ENCODE results near the gene FOXP1. TPM values are rescaled to one million over a fixed set of nuclear protein-coding genes. Genes with fewer than 3 reads are reported as not detected.

The FOXP1 gene
- total and polyA plus RNA-seq, 2 of the 13 experiments (the other 11 are each of a cell fraction or from before 2014, with no cell fraction given): 40.4 to 59.0 TPM

DNA sequence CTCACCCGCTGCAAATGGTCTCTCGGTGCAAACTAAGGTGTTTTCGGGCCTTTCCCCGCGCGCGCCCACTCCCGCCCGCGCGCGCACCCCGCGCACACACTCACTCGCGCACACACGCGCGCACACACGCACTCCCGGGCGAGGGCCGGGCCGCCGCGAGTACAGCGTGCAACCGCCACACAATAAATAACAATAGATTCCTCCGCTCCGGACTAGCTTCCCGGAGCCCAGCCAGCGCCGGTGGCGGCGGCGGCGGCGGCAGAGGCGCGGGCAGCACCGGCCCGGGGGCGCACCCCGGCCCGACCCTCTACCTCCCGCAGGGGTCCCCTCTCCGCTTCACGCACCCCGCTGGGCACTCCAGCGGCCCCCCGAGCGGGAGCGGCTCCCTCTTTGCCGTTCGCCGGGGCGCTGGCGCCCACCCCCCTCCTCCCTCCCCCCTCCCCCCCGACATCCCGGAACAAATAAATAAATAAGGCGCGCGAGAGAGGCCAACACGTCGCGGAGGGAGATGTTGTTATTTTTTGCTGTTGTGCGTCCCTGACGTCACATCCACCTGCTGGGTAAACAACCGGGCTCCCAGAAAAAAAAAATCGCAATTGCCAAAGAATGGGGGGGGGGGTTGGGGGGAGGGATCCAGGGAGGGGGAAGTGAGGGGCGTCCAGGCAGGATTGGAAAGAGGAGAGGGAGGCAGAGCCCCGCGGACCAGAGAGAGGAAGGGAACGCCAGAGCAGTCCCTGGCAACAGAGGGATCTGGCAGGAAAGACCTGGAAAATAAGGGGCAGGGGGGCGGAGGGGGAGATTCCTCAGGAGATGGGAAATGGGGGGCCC is at the start of gene FOXP1 (continued):
- TF ChIP-seq FOXA1 (IDR thresholded peaks at IDR 0.05) (no peak), FOXA1 (CRISPR knock-in tag; IDR thresholded peaks at IDR 0.05) (peak; percentile 69), GLI4 (CRISPR knock-in tag; IDR thresholded peaks at IDR 0.05; ENCODE audit: borderline replicate concordance) (no peak), ZNF350 (CRISPR knock-in tag; IDR thresholded peaks at IDR 0.05; ENCODE audit: borderline replicate concordance, low read depth) (no peak), SRSF4 (IDR thresholded peaks at IDR 0.05; ENCODE audit: low read depth, low read length, poor library complexity, severe bottlenecking) (no peak), AGO2 (optimal IDR thresholded peaks at IDR 0.05; ENCODE audit: low read depth, low read length) (peak; percentile 90), DR1 (CRISPR knock-in tag; IDR thresholded peaks at IDR 0.05) (no peak), SRSF9 (IDR thresholded peaks at IDR 0.05; ENCODE audit: borderline replicate concordance, insufficient read depth, low read depth, low read length, poor library complexity, severe bottlenecking) (no peak), ZNF343 (CRISPR knock-in tag; IDR thresholded peaks at IDR 0.05) (no peak), ZNF724P (CRISPR knock-in tag; IDR thresholded peaks at IDR 0.05; ENCODE audit: borderline replicate concordance) (no peak), ZNF614 (CRISPR knock-in tag; IDR thresholded peaks at IDR 0.05; ENCODE audit: borderline replicate concordance) (no peak), ZNF883 (CRISPR knock-in tag; IDR thresholded peaks at IDR 0.05; ENCODE audit: not compliant biosample characterization) (no peak), TGIF2 (CRISPR knock-in tag; IDR thresholded peaks at IDR 0.05) (no peak; the same call in 1 of the 2 replicates)
- TF ChIP-seq, protein P1, sequence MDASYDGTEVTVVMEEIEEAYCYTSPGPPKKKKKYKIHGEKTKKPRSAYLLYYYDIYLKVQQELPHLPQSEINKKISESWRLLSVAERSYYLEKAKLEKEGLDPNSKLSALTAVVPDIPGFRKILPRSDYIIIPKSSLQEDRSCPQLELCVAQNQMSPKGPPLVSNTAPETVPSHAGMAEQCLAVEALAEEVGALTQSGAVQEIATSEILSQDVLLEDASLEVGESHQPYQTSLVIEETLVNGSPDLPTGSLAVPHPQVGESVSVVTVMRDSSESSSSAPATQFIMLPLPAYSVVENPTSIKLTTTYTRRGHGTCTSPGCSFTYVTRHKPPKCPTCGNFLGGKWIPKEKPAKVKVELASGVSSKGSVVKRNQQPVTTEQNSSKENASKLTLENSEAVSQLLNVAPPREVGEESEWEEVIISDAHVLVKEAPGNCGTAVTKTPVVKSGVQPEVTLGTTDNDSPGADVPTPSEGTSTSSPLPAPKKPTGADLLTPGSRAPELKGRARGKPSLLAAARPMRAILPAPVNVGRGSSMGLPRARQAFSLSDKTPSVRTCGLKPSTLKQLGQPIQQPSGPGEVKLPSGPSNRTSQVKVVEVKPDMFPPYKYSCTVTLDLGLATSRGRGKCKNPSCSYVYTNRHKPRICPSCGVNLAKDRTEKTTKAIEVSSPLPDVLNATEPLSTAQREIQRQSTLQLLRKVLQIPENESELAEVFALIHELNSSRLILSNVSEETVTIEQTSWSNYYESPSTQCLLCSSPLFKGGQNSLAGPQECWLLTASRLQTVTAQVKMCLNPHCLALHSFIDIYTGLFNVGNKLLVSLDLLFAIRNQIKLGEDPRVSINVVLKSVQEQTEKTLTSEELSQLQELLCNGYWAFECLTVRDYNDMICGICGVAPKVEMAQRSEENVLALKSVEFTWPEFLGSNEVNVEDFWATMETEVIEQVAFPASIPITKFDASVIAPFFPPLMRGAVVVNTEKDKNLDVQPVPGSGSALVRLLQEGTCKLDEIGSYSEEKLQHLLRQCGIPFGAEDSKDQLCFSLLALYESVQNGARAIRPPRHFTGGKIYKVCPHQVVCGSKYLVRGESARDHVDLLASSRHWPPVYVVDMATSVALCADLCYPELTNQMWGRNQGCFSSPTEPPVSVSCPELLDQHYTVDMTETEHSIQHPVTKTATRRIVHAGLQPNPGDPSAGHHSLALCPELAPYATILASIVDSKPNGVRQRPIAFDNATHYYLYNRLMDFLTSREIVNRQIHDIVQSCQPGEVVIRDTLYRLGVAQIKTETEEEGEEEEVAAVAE (CRISPR knock-in tag; IDR thresholded peaks at IDR 0.05; ENCODE audit: borderline replicate concordance): no peak
- TF ChIP-seq, protein P2, sequence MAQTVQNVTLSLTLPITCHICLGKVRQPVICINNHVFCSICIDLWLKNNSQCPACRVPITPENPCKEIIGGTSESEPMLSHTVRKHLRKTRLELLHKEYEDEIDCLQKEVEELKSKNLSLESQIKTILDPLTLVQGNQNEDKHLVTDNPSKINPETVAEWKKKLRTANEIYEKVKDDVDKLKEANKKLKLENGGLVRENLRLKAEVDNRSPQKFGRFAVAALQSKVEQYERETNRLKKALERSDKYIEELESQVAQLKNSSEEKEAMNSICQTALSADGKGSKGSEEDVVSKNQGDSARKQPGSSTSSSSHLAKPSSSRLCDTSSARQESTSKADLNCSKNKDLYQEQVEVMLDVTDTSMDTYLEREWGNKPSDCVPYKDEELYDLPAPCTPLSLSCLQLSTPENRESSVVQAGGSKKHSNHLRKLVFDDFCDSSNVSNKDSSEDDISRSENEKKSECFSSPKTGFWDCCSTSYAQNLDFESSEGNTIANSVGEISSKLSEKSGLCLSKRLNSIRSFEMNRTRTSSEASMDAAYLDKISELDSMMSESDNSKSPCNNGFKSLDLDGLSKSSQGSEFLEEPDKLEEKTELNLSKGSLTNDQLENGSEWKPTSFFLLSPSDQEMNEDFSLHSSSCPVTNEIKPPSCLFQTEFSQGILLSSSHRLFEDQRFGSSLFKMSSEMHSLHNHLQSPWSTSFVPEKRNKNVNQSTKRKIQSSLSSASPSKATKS (CRISPR knock-in tag; IDR thresholded peaks at IDR 0.05): no peak
- TF ChIP-seq, protein P3, sequence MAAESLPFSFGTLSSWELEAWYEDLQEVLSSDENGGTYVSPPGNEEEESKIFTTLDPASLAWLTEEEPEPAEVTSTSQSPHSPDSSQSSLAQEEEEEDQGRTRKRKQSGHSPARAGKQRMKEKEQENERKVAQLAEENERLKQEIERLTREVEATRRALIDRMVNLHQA (CRISPR knock-in tag; IDR thresholded peaks at IDR 0.05): no peak
- TF ChIP-seq, protein P4, sequence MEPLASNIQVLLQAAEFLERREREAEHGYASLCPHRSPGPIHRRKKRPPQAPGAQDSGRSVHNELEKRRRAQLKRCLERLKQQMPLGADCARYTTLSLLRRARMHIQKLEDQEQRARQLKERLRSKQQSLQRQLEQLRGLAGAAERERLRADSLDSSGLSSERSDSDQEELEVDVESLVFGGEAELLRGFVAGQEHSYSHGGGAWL (CRISPR knock-in tag; IDR thresholded peaks at IDR 0.05): peak; percentile 34; the same call in 1 of the 2 replicates
- TF ChIP-seq, protein P5, sequence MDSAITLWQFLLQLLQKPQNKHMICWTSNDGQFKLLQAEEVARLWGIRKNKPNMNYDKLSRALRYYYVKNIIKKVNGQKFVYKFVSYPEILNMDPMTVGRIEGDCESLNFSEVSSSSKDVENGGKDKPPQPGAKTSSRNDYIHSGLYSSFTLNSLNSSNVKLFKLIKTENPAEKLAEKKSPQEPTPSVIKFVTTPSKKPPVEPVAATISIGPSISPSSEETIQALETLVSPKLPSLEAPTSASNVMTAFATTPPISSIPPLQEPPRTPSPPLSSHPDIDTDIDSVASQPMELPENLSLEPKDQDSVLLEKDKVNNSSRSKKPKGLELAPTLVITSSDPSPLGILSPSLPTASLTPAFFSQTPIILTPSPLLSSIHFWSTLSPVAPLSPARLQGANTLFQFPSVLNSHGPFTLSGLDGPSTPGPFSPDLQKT (CRISPR knock-in tag; IDR thresholded peaks at IDR 0.05; ENCODE audit: borderline replicate concordance): no peak
